Esophagus squamous epithelium (tissue), 5 donors: ENCODE measurements around the gene RTN1. TPM values are rescaled to one million over a fixed set of nuclear protein-coding genes. Genes with fewer than 3 reads are reported as not detected.
A peak's percentile ranks its signal among the peaks of the same experiment; 100 is the strongest.

Source experiments
- DNase-seq: peaks from one replicate; lab custom pipeline; 2025; lab: John Stamatoyannopoulos, UW
- H3K27ac ChIP-seq, 4 donors: fragments of 200-600 bp; sonication (generic); one replicate each; pipeline ENCODE4 v1.5.1; 2016 to 2019; ENCODE audit warnings: mild to moderate bottlenecking in 1 of 4
- H3K27me3 ChIP-seq, 4 donors: fragments of 200-600 bp; sonication (generic); 1 replicate in 3 of 4; 2 replicates in 1 of 4; pipeline versions ENCODE4 v1.5.1 to v1.6.0; 2017 to 2021; ENCODE audit warnings: antibody characterized with exemption in 1 of 4
- H3K36me3 ChIP-seq, 3 donors: fragments of 200-600 bp; sonication (generic); one replicate each; pipeline ENCODE4 v1.5.1; 2016 to 2019
- H3K4me1 ChIP-seq, 3 donors: fragments of 200-600 bp; sonication (generic); one replicate each; pipeline ENCODE4 v1.5.1; 2017 to 2019
- H3K4me3 ChIP-seq, 4 donors: fragments of 200-600 bp; sonication (generic); 1 replicate in 3 of 4; 2 replicates in 1 of 4; pipeline ENCODE4 v1.5.1; 2016 to 2019; ENCODE audit warnings: mild to moderate bottlenecking in 2 of 4, moderate library complexity in 1 of 4
- H3K9me3 ChIP-seq, 3 donors: fragments of 200-600 bp; sonication (generic); one replicate each; pipeline ENCODE4 v1.5.1; 2016 to 2019
- POLR2A ChIP-seq, 4 donors: fragments of 450-650 bp; IDR thresholded peaks; one replicate each; pipeline ENCODE4 v1.6.1; 2017; ENCODE audit warnings: antibody characterized with exemption in 4 of 4, mild to moderate bottlenecking in 4 of 4, moderate library complexity in 3 of 4
- WGBS, 2 donors: methylation state at CpG; one replicate each; pipeline ENCODE4 v1.1.5; 2018; 5-methylcytosine and 5-hydroxymethylcytosine counted together
- intact Hi-C: fragments of 100-400 bp; cut with DNase I; formaldehyde crosslinking; loops from one replicate; pipeline ENCODE4 v1.15.0; 2022
- total RNA-seq, 4 donors: library from RNA; depleted of rRNA; stranded (reverse); fragments of >200 nt; gene quantifications; one replicate each; pipeline ENCODE4 v1.1.0, GENCODE V29; 2016
- TF ChIP-seq, protein P1 (sequence below), 6 experiments: fragments of 450-650 bp in 4 of 6; fragments of 200-600 bp in 2 of 6; sonication (generic) in 2 of 6; IDR thresholded peaks; one replicate each; pipeline ENCODE4 v1.5.1; 2016 to 2019; ENCODE audit warnings: antibody characterized with exemption in 6 of 6, mild to moderate bottlenecking in 4 of 6, moderate library complexity in 4 of 6
- donor health status: DM: yes; HTN: yes; CAD: no.

RTN1 gene
- total RNA-seq, 4 donors from 2014 or later = 0.15 to 2.3 (median 0.91) TPM

DNA sequence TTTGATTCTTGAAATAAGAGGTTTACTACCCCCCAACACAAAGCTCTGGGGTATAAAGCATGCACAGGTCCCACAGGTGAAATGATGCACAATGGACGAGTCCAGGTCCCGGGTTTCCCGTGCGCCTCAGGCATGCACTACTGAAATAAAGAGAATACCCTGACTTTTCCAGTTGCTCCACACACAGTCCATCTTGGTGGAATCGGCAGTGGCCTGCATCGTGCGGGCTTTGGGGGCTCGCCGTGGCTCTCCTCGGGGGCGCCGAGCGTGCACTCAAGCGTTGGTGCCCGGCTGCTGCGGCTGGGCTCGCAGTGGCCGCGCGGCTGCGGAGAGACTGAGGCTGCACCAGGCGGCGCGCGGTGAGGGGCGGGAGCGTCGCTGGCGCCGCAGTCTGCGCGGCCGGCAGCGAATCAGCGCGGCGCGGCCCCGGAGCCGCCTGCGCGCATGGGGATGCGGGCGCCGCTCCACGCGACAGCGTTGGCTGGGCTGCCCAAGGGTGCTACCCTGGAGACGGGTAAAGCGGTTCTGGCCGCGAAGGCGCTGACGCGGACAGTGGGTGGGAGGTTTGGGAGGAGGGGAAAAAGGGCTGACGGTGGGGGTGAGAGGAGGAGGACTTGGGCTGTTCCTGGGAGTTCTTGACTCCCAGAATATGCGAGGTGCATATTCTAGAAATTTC is 240.2 kb downstream of the RTN1 start:
- DNase-seq = no peak
- intact Hi-C loops = no loop called here
- Histone ChIP-seq H3K36me3 (no peaks in the 10 kb centered on the region), H3K9me3 (no peaks in the 10 kb centered on the region), H3K4me3 (peak overlapping the region in 2 of 4 donors; percentile 18 to 48), H3K4me1 (peaks cover 0 to 9% (median 0%) of the 10 kb centered on the region in 3 donors), H3K27ac (no peak overlapping the region), H3K27me3 (peaks cover 0 to 39% (median 0%) of the 10 kb centered on the region in 4 donors)
- 6 to 16% methylated on average over 6 to 26 of the region's 57 CpGs for WGBS, 2 donors
- TF ChIP-seq, protein P1, sequence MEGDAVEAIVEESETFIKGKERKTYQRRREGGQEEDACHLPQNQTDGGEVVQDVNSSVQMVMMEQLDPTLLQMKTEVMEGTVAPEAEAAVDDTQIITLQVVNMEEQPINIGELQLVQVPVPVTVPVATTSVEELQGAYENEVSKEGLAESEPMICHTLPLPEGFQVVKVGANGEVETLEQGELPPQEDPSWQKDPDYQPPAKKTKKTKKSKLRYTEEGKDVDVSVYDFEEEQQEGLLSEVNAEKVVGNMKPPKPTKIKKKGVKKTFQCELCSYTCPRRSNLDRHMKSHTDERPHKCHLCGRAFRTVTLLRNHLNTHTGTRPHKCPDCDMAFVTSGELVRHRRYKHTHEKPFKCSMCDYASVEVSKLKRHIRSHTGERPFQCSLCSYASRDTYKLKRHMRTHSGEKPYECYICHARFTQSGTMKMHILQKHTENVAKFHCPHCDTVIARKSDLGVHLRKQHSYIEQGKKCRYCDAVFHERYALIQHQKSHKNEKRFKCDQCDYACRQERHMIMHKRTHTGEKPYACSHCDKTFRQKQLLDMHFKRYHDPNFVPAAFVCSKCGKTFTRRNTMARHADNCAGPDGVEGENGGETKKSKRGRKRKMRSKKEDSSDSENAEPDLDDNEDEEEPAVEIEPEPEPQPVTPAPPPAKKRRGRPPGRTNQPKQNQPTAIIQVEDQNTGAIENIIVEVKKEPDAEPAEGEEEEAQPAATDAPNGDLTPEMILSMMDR (IDR thresholded peaks at IDR 0.05) = no peak
- no peak for TF ChIP-seq POLR2A (IDR thresholded peaks at IDR 0.05)

DNA sequence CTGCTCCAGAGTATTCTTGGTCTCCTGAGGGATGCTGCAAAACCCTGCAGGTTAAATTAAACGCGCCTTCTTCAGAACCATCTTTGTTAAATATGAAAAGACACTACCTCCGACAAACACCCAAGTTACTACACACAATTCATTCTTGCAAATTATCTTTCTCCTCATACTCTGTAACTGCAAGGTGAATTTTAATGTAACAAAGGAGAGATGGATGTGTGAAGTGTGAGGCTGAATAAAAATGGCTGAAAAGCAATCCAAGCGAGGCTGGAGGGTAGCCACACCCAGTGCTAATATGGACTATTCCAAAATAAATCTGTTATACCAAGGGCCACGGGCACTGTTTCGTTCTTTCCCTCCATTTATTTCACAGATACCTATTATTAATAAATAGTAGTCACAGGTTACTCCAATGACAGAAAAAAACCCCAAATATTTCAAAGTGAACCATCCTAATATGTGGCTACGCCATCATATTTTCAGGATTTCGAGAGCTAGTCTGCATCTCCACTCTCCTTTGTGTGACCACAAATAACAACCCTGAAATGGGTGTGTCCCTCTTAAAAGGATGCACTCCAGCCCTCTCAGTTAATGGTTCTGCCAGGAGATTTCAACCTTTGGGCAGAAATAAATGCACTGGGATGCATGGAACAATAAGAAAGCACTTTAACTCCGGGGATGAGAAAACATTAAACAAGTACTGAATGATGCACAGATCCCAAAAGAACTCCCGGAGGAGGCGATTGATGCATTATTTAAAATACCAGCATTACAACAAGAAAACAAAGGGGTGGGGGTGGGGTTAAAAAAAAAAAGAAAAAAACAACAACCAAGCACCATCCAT is 240.9 kb downstream of the RTN1 start:
- intact Hi-C loops = no loop called here
- H3K27ac ChIP-seq = no peak overlapping the region
- no peak for DNase-seq
- no peaks in the 10 kb centered on the region for H3K36me3 ChIP-seq
- H3K27me3 ChIP-seq = peaks cover 0 to 39% (median 0%) of the 10 kb centered on the region in 4 donors
- 54 to 74% methylated on average over 11 of the region's 11 CpGs for WGBS, 2 donors
- peaks cover 0 to 9% (median 0%) of the 10 kb centered on the region in 3 donors for H3K4me1 ChIP-seq
- H3K9me3 ChIP-seq = no peaks in the 10 kb centered on the region
- no peak for TF ChIP-seq POLR2A (IDR thresholded peaks at IDR 0.05)
- TF ChIP-seq, protein P1 (IDR thresholded peaks at IDR 0.05) = no peak
- H3K4me3 ChIP-seq = no peak overlapping the region

DNA sequence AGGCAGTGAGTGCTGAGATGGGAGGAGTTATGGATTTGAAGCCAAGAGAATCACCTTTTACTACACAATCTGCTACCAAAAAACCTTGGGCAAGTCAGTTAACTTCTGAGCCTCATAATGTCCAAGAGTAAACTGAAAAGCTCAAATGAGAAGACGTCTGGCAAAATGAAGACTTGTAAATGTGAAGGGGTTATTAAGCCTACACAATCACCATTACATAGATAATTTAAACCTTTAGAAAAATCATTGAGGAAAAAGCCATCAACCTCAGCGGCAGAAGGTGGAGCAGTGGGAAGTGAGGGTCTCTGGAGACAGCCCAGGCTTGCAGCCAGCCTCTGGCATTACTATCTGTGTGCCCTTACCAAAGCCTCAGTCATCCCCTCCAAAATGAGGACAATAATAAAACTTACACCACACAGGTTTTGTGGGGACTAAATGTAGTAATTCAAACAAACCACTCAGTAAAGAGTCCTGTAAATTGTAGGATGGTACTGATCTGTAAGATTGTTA is 243.5 kb downstream of the RTN1 start:
- no peaks in the 10 kb centered on the region for H3K36me3 ChIP-seq
- H3K27me3 ChIP-seq = peaks cover 0 to 31% (median 0%) of the 10 kb centered on the region in 4 donors
- H3K27ac ChIP-seq = no peak overlapping the region
- no peak for DNase-seq
- intact Hi-C loops = no loop called here
- no peak overlapping the region for H3K4me3 ChIP-seq
- peaks cover 0 to 9% (median 0%) of the 10 kb centered on the region in 3 donors for H3K4me1 ChIP-seq
- H3K9me3 ChIP-seq = no peaks in the 10 kb centered on the region
- WGBS, 2 donors = 73 to 76% methylated on average over 2 of the region's 2 CpGs
- TF ChIP-seq, protein P1 (IDR thresholded peaks at IDR 0.05) = no peak
- no peak for TF ChIP-seq POLR2A (IDR thresholded peaks at IDR 0.05)

DNA sequence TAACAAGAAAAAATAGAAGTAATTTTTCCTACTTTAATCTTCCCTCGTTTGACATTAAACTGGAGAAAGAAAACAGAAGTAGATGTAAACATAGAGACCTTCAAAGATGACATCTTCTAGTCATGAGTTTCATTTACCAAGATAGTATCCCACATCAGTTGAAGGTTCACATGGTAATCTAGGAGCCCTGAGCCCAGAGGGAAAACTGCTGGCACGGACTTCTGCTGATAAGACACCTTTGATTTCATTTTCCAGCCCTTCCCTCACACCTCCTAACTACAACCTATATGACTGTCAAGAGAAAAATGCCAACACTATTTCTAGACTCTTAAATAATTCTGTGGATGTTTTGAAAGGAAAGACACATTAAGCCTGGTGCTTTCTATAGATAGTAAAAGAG is 247.9 kb downstream of the RTN1 start:
- no peaks in the 10 kb centered on the region for H3K27me3 ChIP-seq
- TF ChIP-seq, protein P1 (IDR thresholded peaks at IDR 0.05) = no peak
- no peak for TF ChIP-seq POLR2A (IDR thresholded peaks at IDR 0.05)
- intact Hi-C loops = no loop called here
- no peaks in the 10 kb centered on the region for H3K4me1 ChIP-seq
- no peak overlapping the region for H3K27ac ChIP-seq
- 27 to 28% methylated on average over 2 of the region's 2 CpGs for WGBS, 2 donors
- H3K4me3 ChIP-seq = no peak overlapping the region
- no peak for DNase-seq
- H3K9me3 ChIP-seq = no peaks in the 10 kb centered on the region
- H3K36me3 ChIP-seq = no peaks in the 10 kb centered on the region

DNA sequence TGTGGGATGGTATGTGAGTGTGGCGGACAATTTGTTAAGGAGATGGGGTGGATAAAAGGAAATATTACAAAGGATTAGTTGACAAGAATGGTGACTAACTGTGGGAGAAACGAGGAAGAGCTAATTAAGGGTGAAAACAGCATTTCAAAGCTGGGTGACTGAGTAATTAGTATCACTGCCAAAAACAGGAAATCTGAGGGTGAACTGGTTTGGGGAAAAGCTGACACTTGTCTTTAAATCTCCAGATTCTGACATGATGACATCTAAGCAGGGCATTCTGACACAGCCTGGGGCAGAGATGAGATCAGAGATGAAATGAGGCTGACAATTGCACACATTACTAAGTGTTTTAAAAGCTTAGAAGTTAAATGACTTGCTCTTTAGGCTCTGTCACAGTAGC is 251.5 kb downstream of the RTN1 start:
- no peaks in the 10 kb centered on the region for H3K9me3 ChIP-seq
- no peak for DNase-seq
- WGBS, 2 donors = 28 to 32% methylated on average over 2 of the region's 2 CpGs
- no peaks in the 10 kb centered on the region for H3K4me1 ChIP-seq
- no peak overlapping the region for H3K4me3 ChIP-seq
- H3K36me3 ChIP-seq = no peaks in the 10 kb centered on the region
- TF ChIP-seq POLR2A (IDR thresholded peaks at IDR 0.05) = no peak
- TF ChIP-seq, protein P1 (IDR thresholded peaks at IDR 0.05) = no peak
- no peak overlapping the region for H3K27ac ChIP-seq
- H3K27me3 ChIP-seq = no peaks in the 10 kb centered on the region
- intact Hi-C loops = no loop called here
